Subcutaneous abdominal adipose tissue (tissue), 5 donors: ENCODE results near the gene RAB9A.
A peak's percentile ranks its signal among the peaks of the same experiment; 100 is the strongest.
"Not testable (repeated sequence)": the region's sequence is repeated elsewhere in the genome, so short reads cannot be mapped to it uniquely, and the experiment has no call there.

Experiments
- H3K27ac ChIP-seq: one replicate; pipeline ENCODE4 v1.7.0; 2013; ENCODE audit warnings: low read depth, mild to moderate bottlenecking, inconsistent platforms, low read length, moderate library complexity
- H3K27me3 ChIP-seq, 5 donors: one replicate each; pipeline ENCODE4 v1.7.0; 2013; ENCODE audit warnings: low read length in 5 of 5, inconsistent platforms in 1 of 5; ENCODE audit not compliant: control insufficient read depth in 5 of 5, insufficient read depth in 4 of 5
- H3K36me3 ChIP-seq, 5 donors: one replicate each; pipeline ENCODE4 v1.7.0; 2013; ENCODE audit warnings: low read length in 5 of 5; ENCODE audit not compliant: control insufficient read depth in 5 of 5, insufficient read depth in 5 of 5
- H3K4me1 ChIP-seq, 5 donors: one replicate each; pipeline ENCODE4 v1.7.0; 2013; ENCODE audit warnings: low read length in 5 of 5, mild to moderate bottlenecking in 3 of 5, moderate library complexity in 1 of 5; ENCODE audit not compliant: control insufficient read depth in 5 of 5, insufficient read depth in 5 of 5
- H3K4me3 ChIP-seq, 5 donors: one replicate each; pipeline ENCODE4 v1.7.0; 2013; ENCODE audit warnings: low read length in 5 of 5, low read depth in 1 of 5
- H3K9ac ChIP-seq, 5 donors: one replicate each; pipeline ENCODE4 v1.7.0; 2013; ENCODE audit warnings: low read length in 5 of 5, mild to moderate bottlenecking in 4 of 5, moderate library complexity in 3 of 5
- H3K9me3 ChIP-seq, 5 donors: one replicate each; pipeline ENCODE4 v1.7.0; 2013; ENCODE audit warnings: low read length in 5 of 5; ENCODE audit not compliant: control insufficient read depth in 5 of 5
- donor health status: healthy.
- donor health status: healthy.
- donor health status: healthy.
- donor health status: healthy.
- donor health status: healthy.

RAB9A gene

DNA sequence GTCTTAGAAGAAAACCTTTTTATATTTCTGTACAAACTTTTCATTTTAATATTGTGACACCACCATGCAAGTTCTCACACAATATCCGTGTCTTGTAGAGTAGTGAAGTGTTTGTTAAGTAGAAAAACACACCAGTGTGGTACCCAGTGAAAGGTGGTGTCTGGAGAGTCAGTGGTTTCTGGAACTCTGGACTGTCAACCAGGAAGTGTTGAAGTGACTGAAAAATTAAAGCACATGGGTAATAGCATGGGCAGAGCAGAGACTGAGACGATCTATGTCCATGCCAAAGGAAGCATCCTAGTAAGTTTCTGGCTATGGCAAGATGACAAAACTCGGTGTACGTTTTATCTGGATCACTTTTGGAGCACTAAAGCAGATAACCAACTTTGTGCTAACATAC lies 22.2 kb downstream of the RAB9A start:
- Histone ChIP-seq H3K27me3 (no peaks in the 10 kb centered on the region), H3K36me3 (peaks cover 3 to 26% (median 12%) of the 10 kb centered on the region in 5 donors), H3K9ac (no peak overlapping the region), H3K4me1 (no peaks in the 10 kb centered on the region), H3K9me3 (no peaks in the 10 kb centered on the region), H3K27ac (no peak overlapping the region), H3K4me3 (no peak overlapping the region)

- Histone ChIP-seq H3K4me3 (no peak overlapping the region), H3K4me1 (peaks cover 0 to 8% (median 6%) of the 10 kb centered on the region in 5 donors), H3K36me3 (peaks cover 3 to 17% (median 8%) of the 10 kb centered on the region in 5 donors), H3K9me3 (no peaks in the 10 kb centered on the region), H3K9ac (no peak overlapping the region), H3K27me3 (peaks cover 0 to 5% (median 0%) of the 10 kb centered on the region in 5 donors), H3K27ac (no peak overlapping the region)
These were observed 27.5 kb downstream of the RAB9A start for GRCh38 chrX:13716455-13716854.

GRCh38 chrX:13716905-13717304 lies 28.0 kb downstream of the RAB9A start:
- peaks cover 2 to 13% (median 5%) of the 10 kb centered on the region in 5 donors for H3K36me3 ChIP-seq
- no peak overlapping the region for H3K27ac ChIP-seq
- peaks cover 0 to 5% (median 0%) of the 10 kb centered on the region in 5 donors for H3K27me3 ChIP-seq
- no peak overlapping the region for H3K4me3 ChIP-seq
- H3K9ac ChIP-seq, result no peak overlapping the region
- no peaks in the 10 kb centered on the region for H3K9me3 ChIP-seq
- peaks cover 0 to 8% (median 6%) of the 10 kb centered on the region in 5 donors for H3K4me1 ChIP-seq

DNA sequence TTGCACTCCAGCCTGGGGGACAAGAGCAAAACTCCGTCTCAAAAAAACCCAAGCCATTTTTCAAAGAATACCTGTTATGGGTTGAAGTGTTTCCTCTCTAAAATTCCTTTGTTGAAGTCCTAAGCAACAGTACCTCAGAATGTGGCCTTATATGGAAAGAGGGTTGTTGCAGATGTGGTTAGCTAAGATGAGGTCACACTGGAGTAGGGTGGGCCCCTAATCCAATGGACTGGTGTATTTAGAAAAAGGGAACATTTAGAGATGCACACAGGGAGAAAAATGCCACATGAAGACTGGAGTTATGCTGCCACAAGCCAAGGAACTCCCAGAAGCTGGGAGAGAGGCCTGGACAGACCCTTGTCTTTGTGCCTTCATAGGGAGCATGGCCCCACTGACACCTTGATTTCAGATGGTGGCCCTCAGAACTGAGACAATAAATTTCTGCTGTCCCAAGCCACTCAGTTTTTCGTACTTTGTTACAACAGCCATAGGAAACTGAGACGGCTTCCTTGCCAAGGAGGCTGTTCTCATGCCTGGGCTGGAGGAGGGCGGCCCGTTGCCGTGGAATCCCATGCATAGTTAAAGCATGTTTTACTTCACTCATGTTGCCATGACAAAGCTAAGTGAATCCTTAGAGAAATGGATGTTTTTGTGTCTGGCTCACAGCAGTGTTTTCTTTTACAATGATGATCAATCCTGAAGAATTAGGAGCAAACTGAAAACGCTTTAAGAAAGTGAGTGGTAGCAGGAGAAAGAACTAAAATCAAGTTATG lies 29.0 kb downstream of the RAB9A start:
- no peak overlapping the region for H3K4me3 ChIP-seq
- H3K36me3 ChIP-seq, result peaks cover 2 to 12% (median 3%) of the 10 kb centered on the region in 5 donors
- H3K27me3 ChIP-seq, result peaks cover 0 to 5% (median 0%) of the 10 kb centered on the region in 5 donors
- H3K9me3 ChIP-seq, result no peaks in the 10 kb centered on the region
- peaks cover 0 to 14% (median 11%) of the 10 kb centered on the region in 5 donors for H3K4me1 ChIP-seq
- peak overlapping the region; percentile 57 for H3K27ac ChIP-seq
- no peak overlapping the region for H3K9ac ChIP-seq

- Histone ChIP-seq H3K27ac (no peak overlapping the region), H3K36me3 (peaks cover 2 to 12% (median 3%) of the 10 kb centered on the region in 5 donors), H3K4me1 (peaks cover 0 to 14% (median 11%) of the 10 kb centered on the region in 5 donors), H3K4me3 (no peak overlapping the region), H3K27me3 (peaks cover 0 to 5% (median 0%) of the 10 kb centered on the region in 5 donors), H3K9ac (no peak overlapping the region), H3K9me3 (no peaks in the 10 kb centered on the region)
These were observed 30.4 kb downstream of the RAB9A start for GRCh38 chrX:13719192-13719856.

DNA sequence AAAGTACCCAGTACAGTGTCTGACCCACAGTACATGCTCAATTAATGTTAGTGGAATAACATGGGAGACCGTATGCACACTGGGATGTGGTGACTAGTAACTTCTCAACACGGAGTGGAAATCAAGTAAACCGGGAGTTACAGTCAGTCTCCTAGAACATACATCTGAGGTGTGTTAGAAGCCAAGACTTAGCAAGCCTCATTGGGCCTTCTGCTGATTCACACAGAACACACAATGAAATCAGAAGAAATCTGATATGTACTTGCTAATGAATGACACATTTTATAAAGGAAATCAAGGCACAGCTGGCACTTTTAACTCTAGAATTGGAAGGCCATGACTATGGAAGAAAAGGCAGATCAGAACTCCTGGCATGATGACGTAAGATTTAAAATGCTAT lies 32.4 kb downstream of the RAB9A start:
- Histone ChIP-seq H3K4me1 (peaks cover 0 to 14% (median 11%) of the 10 kb centered on the region in 5 donors), H3K27ac (no peak overlapping the region), H3K4me3 (no peak overlapping the region), H3K36me3 (peaks cover 2 to 5% (median 3%) of the 10 kb centered on the region in 5 donors), H3K9ac (no peak overlapping the region), H3K27me3 (peaks cover 0 to 5% (median 0%) of the 10 kb centered on the region in 5 donors), H3K9me3 (no peaks in the 10 kb centered on the region)

GRCh38 chrX:13721819-13722519 lies 33.0 kb downstream of the RAB9A start:
- H3K36me3 ChIP-seq, result peaks cover 0 to 5% (median 2%) of the 10 kb centered on the region in 5 donors
- no peak overlapping the region for H3K9ac ChIP-seq
- no peak overlapping the region for H3K4me3 ChIP-seq
- no peak overlapping the region for H3K27ac ChIP-seq
- H3K4me1 ChIP-seq, result peaks cover 0 to 14% (median 11%) of the 10 kb centered on the region in 5 donors
- H3K9me3 ChIP-seq, result no peaks in the 10 kb centered on the region
- peaks cover 0 to 5% (median 0%) of the 10 kb centered on the region in 5 donors for H3K27me3 ChIP-seq

DNA sequence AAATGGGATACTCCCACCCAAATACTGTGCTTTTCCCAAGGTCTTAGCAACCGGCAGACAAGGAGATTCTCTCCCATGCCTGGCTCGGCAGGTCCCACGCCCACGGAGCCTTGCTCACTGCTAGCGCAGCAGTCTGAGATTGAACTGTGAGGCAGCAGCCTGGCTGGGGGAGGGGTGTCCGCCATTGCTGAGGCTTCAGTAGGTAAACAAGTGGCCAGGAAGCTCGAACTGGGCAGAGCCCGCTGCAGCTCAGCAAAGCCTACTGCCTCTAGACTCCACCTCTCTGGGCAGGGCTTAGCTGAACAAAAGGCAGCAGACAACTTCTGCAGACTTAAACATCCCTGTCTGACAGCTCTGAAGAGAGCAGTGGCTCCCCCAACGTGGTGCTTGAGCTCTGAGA lies 36.0 kb downstream of the RAB9A start:
- not testable (repeated sequence) for H3K9ac ChIP-seq, H3K36me3 ChIP-seq

GRCh38 chrX:13726583-13726982 lies 37.7 kb downstream of the RAB9A start:
- H3K9me3 ChIP-seq, H3K4me1 ChIP-seq, H3K9ac ChIP-seq, H3K36me3 ChIP-seq, H3K27me3 ChIP-seq, H3K4me3 ChIP-seq, H3K27ac ChIP-seq: not testable (repeated sequence)

More for the DNA sequence above, 36.0 kb downstream of the RAB9A start:
- H3K9me3 ChIP-seq, H3K27me3 ChIP-seq, H3K27ac ChIP-seq, H3K4me3 ChIP-seq: not testable (repeated sequence)
- H3K4me1 ChIP-seq, result peaks cover 0 to 11% (median 5%) of the 10 kb centered on the region in 5 donors
